Measurements from ENCODE around the gene DNAH1.

DNA sequence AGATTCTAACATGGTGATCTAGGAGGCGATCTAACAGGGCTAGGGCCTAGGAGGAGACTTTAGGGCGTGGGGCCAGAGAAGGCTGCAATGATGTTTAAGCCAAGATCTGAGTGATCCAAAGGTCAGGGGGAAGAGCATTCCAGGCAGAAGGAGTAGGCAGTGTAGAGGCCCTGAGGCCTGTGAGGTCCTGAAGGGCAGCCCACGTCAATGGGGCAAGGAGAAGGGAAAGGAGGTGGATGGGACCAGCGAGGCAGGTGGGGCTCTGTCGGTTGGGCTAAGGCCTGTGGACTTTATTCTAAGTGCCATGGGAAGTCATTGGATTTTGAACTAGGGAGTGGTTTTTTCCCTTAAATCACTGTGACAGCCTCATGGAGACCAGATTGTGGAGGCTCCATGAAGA, 10.2 kb upstream of the DNAH1 start:
- TF ChIP-seq, protein P1, sequence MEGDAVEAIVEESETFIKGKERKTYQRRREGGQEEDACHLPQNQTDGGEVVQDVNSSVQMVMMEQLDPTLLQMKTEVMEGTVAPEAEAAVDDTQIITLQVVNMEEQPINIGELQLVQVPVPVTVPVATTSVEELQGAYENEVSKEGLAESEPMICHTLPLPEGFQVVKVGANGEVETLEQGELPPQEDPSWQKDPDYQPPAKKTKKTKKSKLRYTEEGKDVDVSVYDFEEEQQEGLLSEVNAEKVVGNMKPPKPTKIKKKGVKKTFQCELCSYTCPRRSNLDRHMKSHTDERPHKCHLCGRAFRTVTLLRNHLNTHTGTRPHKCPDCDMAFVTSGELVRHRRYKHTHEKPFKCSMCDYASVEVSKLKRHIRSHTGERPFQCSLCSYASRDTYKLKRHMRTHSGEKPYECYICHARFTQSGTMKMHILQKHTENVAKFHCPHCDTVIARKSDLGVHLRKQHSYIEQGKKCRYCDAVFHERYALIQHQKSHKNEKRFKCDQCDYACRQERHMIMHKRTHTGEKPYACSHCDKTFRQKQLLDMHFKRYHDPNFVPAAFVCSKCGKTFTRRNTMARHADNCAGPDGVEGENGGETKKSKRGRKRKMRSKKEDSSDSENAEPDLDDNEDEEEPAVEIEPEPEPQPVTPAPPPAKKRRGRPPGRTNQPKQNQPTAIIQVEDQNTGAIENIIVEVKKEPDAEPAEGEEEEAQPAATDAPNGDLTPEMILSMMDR (conservative IDR thresholded peaks at IDR 0.05): no peak
- TF ChIP-seq EZH2 (IDR thresholded peaks at IDR 0.05; ENCODE audit: low read depth): no peak

Data from PC-9 (cell line).